Measurements from ENCODE around the gene EDEM3.
"Not testable (repeated sequence)": the region's sequence is repeated elsewhere in the genome, so short reads cannot be mapped to it uniquely, and the experiment has no call there.

The EDEM3 gene

DNA sequence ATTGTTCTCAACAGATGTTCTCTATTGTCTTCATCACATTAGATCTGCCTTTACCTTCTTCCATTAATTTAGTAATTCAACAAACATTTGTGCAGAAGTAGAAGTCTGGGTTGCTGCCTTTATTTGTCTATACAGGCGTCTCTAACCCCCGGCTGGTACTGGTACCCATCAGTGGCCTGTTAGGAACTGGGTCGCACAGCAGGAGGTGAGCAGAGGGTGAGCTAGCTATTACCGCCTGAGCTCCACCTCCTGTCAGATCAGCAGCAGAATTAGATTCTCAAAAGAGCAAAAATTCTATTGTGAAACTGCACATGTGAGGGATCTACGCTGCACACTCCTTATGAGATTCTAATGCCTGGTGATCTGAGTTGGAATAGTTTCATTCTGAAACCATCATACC is 12.9 kb upstream of the EDEM3 start:
- no peak for FAIRE-seq

DNA sequence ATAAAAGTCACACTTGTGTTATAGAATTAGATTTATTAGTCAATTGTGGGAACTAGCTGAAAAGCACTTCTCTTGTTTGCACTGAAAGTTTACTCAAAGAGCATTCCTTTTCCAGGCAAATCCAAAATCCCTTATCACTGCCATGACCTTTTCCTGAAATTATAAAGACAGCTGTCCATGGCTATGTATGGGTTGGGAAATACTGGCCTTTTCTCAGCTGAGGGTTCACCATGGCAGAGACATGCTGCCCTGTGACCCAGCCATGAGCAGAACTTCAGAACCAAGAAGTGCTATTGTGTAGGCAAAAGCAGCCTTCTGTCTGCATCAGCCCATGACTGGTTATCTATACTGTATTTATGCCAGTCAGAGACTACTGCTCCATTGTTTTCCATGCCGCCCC is 9.8 kb upstream of the EDEM3 start:
- FAIRE-seq, result no peak

DNA sequence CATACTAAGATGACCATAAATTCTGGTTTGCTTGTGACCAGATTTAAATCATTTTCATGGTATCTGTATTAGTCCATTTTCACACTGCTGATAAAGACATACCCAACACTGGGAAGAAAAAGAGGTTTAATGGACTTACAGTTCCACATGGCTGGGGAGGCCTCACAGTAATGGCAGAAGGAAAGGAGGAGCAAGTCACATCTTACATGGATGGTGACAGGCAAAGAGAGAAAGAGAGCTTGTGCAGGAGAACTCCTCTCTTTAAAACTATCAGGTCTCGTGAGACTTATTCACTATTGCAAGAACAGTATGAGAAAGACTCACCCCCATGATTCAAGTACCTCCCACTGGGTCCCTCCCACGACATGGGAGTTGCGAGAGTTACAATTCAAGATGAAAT is 8.9 kb upstream of the EDEM3 start:
- FAIRE-seq, result not testable (repeated sequence)

DNA sequence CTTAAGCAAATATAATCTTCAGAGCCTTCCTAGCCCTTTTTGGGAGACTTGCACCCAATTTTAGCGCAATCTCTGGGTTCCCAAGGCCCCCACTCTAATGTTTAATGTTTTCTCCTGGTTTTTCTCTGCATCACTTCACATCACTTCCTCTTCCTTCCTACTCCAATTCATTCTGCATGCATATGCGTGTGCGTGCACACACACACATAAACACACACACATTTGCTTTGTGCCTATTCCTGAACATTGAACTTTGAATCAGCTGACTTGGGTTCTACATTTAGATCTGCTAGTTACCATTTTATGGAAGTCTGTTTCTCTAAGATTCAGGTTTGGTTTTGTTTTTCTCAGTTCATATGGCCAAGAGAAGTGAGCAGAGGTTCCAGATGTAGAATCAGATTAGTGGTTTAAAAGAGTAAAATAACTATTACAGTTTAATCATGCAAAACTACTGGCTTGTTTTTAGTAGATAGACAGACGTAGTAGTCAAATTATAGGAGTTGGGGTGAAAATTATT is 7.4 kb upstream of the EDEM3 start:
- FAIRE-seq, result no peak

DNA sequence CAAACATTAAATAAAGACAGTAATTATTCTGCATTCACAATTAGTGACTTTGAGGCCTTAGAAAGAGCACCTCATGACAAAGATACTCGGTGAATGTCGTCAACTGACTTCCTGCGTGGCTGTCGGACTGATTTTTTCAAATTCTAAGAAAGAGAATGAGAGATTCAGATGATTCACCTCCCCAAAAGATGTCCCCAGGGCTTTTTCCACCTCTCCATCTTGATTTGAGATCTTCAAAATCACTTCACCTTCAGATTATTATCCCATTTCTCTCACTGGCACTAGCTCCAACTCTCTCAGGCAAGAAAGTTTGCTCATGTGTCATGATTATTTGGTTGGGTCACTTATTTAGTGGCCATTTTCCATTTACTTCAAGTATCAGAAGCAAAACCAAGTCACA is 5.0 kb upstream of the EDEM3 start:
- FAIRE-seq, result no peak

DNA sequence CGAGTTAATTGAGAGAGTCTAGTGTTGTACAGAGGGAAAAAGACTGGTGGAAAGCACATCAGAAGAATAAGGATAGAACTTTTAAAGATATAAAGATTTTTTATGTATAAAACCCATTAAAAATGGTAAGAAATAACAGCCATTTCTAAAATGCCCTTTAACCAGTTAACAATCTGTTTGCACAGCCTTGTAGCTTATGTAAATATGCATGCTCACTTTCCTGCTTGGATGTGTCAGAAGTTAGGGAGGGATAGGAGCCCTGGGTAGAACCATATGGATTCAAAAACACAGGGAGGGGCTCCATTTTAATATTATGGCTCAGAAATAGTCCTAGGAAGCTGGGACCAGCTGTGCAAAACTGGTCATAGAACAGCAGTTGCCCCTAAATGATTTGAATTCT is 4.5 kb upstream of the EDEM3 start:
- no peak for FAIRE-seq

DNA sequence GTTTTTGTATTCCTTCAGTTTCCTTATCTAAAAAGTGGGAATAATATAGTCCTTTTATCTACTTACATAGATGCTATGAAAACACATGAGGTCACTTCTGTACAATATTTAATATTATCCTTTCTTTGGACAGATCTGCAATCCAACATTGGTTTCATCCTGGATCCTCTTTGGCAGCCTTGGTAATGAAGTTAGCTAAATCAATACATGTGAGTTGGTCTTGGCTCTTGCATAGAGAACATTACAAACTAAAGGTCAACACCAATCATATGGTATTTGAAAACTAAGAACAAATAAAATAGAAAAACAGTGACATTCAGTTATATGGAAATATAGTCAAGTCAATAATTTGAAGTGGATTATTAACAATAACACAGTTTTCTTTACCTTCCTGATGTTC is 3.2 kb upstream of the EDEM3 start:
- no peak for FAIRE-seq

DNA sequence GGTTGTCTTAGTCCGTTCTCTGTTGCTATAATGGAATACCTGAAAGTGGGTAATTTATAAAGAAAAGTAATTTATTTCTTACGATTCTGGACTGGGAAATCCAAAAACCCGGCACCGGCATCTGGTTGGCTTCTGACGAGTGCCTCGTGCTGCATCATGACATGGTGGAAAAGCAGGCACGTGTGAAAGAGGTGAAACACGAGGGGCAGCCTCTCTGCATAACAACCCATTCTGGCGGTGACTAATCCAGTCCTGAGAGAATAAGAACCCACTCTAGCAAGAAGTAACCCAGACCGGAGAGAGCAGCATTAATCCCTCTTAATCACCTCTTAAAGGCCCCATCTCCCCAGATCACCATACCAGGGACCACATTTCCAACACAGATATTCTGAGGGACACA is 2.7 kb upstream of the EDEM3 start:
- no peak for FAIRE-seq

DNA sequence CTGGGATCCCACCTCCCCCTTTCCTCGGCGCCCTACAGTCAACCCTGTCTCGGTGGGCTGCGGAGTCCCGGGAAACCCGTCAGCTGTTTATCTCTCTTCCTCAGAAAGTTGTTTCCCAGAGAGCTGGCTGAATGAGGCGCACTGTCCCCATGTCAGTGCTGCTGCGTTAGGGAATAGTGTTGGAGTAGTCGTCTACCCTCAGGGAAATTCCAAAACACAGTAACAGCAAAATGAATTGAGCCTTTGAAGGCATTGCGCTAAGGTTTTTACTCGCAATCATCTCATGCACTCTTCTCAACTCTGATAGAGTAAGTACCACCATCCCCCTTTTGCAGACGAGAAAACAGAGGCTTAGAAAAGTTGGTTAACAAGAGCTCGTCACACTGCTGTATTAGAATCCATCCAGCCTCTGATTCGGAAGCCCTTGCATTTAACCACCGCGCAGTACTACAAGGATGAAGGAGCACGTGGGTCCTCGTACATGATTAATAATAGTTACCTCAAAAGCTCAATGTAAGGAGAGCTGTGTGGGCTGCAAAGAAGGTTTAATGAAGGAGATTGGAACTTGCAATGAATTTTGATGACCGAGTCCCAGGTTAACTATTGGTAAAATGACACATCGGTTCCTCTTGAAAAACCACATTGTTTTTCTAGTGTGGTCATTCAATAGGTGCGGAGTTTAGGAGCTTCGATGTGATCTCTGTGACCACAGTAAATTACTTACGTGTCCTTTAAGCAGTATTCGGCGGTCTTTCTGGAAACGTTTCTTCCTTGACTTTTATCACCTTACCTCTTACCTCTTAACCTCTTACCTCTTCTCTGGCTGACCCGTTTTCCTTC is 788 bp upstream of the EDEM3 start:
- no peak for FAIRE-seq

DNA sequence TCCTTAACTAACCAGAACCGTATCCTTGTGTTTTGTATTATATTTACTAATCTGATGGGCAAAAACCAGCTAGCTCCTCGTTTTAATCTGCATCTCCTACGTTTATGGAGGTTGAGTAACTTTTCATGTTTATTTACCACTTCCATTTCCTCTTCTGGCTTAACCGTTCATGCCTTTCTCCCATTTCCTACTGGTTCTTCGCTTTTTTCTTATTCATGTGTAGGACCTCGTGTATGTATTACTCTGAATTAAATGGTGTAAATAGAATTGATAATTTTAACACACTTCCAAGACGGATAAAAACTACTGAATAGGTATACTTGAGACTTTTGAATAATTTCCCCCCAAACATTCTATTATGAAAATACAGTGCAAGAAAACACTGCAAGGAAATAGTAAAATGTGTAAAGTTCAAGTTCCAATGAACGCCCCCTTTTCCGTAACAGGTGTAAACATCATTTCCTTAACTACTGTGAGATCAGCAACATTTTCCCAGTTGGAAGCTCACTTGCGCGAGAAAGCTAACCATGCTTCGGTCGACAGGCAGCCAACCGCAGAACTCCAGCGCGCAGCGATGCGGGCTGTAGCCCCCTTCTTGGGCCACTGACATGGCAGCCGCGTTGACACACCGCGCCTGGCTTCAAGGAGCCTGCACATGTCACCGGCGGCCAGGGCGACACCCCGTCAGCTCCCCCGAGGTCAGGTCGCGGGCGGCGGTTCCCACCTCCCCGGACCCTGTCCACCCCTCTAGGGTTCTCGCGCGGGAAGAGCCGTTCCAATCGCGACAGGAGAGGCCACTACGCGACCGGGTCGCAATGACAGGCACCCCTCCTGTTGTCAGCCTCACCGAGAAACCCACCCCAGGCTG is 816 bp downstream of the EDEM3 start:
- FAIRE-seq, result no peak

DNA sequence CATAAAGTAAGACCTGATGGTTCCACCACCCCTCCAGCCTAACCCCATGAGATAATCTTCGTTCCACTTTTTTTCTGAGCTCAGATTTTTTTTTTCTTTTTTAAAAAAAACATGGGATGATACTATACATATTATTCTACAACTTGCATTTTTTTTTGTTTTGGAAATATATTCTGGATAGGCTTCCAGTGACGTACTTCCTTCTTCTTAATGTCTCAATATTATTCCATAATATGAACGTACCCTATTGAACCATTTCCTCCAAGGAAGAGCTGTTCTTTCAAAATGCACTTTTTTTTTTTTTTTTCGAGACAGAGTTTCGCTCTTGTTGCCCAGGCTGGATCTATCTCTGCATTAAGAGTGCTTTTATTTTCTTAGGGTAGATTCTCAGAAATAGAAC is 1.5 kb downstream of the EDEM3 start:
- no peak for FAIRE-seq

DNA sequence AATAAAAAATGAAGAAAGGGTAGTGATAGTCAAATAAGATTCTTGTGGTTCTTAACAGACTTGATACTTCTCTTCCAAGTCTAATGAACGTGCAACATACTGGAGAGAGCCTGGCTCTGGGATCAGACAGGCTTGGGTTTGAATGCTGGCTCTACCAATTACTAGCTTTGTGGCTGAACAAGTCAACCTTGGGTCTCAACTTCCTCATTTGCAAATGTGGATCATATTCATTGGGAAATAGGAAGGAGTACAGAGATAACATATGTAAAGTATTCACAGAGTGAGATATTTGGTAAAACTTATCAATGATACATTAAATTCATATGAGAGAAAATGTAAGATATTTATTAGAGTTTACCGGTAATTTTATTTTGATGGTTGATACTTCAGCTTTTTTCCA is 2.0 kb downstream of the EDEM3 start:
- FAIRE-seq, result no peak

DNA sequence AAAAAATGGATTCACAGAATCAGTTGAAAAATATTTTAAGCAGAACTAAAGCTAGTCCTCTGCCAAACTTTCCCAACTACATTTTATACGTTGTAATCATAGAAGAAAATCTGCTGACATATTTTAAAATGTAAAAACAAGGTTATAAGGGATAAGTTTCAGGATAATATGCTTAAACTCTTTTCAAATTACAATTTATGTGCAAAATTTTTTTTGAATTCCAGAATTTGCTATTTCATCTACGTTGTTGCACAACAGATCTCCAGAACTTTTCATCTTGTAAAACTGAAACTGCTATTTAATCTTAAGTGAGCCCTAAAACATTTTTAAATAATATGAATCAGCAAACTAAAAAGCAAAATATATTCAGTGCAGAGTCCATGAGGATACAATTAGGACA is 5.9 kb downstream of the EDEM3 start:
- FAIRE-seq, result peak; percentile 63

DNA sequence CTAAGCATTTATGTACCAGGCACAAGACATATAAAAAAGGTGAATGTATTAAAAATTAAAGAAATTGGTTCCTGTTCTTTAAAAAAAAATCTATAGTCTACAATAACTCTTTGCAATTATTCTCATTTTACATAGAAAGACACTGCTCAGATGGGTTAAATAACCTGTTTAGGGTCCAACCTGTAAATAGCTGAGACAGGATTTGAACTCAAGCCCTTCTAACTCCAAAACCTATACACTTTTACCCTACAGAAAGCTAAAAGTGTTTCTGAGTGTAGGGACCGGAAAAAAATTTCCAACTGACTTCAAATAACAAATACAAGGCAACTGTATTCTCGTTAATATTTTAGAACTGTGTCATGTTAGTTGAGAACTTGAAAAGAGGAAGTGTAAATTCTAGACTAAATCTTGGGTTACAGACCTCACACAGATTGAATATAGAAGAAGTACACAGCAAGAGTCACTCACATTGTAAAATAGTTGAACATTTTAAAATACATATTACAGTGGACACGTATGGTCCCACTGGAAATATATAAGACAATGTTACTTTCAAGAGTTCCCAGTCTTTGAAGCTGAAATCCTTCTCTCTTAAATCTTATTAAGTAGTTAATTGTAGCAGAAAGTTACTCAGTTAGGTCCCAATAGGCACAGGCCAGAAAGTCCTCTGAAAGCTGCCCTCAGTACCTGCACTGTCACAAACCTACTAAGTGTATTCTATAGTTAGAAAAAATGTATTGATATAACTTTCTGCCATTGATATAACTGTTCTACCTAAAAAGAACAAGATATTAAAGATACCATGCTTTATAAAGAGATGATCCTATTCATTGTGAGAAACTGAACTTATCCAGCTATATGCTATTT is 7.3 kb downstream of the EDEM3 start:
- FAIRE-seq, result no peak

DNA sequence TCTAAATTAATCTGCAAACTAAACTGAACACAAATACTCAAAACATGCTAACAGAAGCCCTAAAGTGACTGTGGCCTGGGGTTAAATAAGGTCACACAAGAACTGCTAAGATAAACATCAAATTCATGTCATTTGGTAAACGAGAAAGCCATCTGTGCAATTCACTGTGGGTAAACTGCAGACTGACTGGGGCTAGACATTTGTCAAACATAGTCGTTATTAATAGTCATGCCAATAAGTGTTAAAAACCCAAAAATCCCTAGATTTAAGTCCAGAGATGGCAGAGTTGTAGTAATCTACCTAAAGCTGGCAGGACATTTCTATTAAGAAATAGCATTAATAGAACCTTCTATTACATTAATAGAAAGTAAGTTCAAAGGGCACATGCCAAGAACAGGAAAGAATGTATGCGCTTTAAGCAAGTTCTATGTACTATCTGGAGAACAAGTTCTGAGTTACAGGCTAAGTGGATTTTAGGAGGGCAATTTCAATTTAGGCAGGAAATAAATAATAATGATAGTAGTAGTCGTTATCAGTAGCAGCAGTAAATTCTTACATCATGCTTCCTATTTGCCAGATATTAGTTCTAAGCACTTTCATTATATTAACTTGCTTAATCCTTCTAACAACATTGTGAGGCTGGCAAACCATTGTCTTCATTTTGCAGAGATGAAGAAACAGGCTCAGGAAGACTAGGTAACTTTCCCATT is 8.6 kb downstream of the EDEM3 start:
- FAIRE-seq, result no peak

DNA sequence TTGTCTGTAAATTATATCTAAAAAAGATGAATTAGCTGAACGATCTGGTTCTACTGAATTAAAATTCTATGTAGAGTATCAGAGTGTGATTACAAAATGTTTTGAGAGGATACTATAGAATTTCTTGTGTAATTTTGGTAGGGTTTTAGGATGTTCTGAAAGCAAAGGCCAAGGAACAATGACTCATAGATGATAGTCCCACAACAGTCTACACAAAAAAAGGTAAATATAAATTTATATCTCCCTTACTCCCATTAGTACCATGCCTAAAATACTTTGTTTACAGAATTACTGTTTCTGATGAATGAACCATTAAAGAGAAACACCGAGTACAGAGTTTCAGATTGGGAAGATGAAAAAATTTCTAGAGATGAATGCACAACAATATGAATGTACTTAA is 9.5 kb downstream of the EDEM3 start:
- FAIRE-seq, result no peak

DNA sequence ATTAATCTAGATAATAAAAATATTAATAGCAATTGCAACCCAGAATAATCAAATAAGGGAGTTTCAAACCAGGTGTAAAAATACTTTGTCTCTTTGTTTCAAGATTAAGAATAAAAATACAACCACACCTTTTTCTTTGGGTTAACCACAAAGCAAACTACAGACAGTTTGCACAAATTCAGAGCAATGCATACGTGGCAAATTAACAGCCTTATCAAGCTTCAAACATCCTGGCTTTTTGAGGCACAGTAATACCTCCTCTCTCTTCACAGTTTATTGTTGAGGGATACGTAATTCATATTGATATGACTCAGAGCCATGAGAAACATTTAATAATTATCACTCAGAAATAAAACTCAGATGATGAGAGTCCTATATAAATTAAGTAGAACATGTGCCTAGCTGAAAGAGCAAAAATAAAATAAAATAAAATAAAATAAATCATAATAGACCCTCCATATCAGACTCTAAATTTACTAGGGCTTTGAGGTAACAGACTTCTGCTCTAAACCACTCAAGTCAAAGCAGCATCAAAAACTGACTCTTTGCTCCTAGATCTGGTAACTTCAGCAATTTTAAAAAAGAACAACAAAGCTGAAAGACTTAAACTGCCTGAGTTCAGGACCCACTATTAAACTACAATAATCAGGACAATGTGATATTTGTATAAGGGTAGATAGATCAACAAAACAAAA is 11.4 kb downstream of the EDEM3 start:
- no peak for FAIRE-seq

DNA sequence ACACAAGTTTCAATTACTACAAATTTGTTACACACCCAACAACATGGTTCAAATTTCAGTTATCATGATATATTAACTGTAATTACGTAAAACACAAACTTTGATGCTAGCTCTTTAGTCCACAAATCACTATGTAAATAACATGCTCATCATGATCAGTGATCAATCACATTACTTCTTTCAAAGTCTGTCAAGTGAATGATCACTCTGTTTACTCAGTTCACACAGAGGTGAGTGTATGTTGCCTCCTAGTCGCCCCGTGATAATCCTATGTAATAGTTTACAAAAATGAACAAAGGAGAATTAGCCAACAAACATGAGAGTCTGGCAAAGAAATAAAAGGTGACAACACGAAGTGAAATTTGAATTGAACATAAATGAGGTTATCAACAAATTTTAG is 14.3 kb downstream of the EDEM3 start:
- no peak for FAIRE-seq

DNA sequence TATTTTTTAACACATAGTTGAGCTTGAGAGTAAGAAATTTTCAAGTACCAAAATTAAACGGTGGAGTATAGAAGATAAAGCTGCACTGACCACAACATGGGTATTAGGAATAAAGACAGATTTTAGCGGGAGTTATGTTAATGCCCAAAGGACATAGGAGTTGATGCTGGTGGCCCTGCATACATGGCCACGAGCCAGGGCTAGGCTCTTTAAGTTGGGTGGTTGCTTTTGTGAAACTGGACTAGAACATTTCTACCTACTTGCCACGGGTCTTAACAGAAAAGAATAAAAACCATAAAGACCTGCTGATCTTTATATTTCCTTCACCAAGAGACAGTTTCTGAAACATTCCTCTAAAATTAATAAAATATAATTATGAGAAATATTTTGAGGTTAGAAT is 14.9 kb downstream of the EDEM3 start:
- FAIRE-seq, result no peak

DNA sequence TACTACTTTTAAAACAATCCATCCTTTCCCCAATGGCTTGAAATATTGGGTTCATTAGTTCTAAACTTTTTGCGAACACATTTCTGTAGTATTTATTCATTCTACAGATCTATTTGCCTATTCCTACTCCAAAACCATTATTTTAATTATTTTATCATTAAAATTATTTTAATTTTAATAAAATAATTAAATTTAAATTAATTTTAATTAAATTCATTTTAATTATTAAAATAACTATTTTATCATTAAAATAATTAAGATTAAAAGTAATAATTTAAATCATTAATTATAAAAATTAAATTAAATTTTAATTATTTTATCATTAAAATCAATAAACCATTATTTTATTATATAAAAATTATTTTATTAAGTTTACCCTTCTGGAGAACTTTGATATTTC is 15.6 kb downstream of the EDEM3 start:
- FAIRE-seq, result peak; percentile 95

DNA sequence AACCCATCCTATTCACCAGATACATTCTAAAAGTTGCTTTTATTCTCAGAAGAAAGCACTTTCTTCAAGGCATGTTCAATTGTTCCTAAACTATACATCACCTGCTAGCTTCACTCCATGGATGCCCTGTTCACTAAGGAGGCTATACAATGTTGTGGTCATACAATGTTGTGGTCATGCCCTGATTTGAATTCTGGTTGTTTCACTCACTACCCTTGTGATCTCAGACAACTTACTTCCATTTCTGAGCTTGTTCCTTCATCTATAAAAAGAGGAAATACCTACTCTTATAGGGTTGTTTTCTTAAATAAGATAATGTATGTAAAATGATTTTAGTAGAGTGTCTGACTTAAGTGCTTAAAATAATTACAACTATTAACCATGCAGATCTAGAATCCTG is 19.7 kb downstream of the EDEM3 start:
- no peak for FAIRE-seq

DNA sequence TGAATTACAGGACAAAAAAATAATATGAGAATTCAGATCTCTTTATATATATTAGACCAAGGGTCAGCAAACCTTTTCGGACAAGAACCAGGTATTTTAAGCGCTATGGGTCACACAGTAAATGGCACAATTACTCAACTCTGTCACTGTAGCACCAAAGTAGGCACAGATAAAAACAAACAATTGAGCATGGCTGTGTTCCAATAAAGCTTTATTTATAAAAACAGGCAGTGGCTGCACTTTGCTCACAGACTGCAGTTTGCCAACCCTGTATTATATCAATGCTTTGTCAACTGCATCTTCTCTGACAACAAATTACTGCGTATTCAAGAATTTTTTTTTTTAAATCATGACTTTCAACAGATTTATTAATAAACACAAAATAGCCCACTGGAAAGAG is 29.8 kb downstream of the EDEM3 start:
- no peak for FAIRE-seq
